GM21367 (cell line): ENCODE data around the gene SIL1.
"Not testable (repeated sequence)": the region's sequence is repeated elsewhere in the genome, so short reads cannot be mapped to it uniquely, and the experiment has no call there.

Experiments
- ATAC-seq: cut with Tn5 transposase; IDR thresholded peaks from one replicate; pipeline ENCODE4 v1.9.1; 2021; ENCODE audit not compliant: unreplicated experiment

SIL1 gene

DNA sequence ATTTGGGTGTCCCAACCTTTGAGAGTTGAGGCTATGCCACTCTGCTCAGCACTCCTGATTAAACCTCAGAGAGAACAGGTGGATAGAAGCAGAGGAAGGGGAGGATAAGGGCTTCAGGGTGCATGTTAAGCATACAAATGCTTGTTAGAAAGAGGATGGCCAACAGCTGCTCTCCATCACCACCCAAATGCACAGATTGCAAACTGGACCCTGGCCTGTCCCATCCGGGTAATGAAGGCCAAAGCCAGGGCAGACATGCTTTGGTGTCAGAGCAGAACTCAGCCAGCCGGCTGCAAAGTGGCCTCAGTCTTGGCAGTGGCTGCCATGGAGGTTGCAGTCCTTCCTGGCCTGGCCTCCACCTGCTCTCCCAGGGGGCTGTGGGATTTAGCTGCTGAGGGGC lies 84.3 kb downstream of the SIL1 start:
- ATAC-seq: no peak

DNA sequence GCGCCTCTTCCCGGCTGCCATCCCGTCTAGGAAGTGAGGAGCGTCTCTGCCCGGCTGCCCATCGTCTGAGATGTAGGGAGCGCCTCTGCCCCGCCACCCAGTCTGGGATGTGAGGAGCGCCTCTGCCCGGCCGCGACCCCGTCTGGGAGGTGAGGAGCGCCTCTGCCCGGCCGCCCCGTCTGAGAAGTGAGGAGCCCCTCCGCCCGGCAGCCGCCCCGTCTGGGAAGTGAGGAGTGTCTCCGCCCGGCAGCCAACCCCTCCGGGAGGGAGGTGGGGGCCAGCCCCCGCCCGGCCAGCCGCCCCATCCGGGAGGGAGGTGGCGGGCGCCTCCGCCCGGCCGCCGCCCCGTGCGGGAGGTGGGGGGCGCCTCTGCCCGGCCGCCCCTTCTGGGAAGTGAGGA lies 85.8 kb downstream of the SIL1 start:
- ATAC-seq: not testable (repeated sequence)

DNA sequence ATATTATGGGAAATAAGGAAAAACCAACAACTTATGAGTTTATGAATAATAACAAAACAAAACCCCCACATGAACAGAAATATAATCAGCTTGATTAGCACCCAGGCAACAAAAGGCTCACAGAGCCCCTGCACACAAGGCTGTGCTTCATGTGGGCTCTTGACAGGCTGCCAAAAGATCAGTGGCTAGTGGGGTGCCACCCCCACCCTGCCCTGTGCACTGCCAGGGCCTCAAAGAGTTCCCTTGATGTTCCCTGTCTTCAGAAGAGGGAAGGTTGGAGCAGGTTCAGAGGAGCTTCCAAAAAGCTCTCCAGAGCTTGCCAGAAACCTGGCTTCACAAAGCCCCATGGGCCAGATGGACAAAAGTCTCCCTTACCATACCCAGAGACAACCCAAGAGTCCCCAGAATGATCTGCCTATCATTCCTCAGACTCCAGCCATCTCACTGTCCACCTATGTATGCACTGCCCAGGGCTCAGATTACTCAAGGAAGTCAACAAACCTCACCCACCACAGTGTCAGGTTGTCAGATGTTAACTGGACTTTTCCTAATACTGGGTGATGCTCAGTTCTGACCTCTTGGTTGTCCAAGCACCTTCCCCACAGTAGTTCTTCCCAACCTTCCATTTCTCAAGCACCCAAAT lies 87.5 kb downstream of the SIL1 start:
- ATAC-seq: no peak

DNA sequence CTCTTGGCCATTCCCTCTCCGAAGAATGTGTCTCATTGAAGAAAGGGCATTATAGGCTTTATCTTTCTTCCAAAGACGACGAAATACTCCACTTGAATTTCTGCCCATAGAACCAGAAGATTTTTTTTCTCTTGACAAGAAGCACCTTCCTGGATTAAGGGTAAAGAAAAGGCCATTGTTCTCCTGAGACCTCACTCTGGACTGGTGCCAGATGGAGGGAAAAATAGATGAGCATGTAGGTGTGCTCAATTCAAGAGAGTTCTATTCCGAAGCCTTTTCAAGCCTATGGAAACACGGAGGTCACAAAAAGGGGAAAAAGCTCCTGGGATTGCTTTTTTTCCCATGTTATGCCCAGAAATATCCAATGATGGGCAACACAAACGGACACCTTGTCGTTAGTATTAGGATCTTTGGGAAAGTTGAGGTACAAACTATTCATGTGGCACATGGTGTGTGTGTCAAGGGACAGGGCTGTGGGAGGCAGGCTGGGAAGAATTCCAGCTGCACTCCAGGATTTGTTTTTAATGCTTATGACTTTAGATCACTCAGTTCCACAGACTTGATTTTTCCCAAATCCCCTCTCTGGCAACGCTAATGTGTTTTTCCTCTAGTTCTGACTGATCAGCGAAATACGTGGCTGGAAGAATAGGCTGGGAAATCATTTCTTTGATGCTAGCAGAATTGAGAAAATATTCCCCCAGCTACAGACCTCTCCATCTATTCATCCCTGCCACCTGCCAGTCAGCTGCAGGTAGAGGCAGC lies 89.9 kb downstream of the SIL1 start:
- ATAC-seq: no peak

DNA sequence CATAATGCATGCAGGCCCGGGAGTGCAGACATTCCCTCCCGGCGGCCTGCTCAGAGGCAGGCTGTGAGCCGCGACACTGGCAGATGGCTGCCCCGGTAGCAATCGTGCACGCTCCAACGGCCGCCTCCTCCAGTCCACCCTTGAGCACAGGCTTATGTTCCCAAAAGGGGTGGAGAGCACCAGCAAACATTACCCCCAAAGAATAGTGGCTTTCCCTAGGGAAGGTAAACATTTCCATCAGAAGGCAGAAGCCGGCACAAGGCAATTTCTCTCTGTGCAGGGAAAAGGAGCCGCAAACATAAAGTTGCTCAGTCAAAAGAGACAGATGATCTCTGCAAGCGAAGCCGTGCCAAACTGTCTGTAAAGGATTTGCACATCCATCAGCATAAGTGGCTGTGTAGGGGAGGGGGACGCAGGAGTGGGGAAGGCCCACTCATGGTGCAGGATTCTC lies 92.5 kb downstream of the SIL1 start:
- no peak for ATAC-seq

DNA sequence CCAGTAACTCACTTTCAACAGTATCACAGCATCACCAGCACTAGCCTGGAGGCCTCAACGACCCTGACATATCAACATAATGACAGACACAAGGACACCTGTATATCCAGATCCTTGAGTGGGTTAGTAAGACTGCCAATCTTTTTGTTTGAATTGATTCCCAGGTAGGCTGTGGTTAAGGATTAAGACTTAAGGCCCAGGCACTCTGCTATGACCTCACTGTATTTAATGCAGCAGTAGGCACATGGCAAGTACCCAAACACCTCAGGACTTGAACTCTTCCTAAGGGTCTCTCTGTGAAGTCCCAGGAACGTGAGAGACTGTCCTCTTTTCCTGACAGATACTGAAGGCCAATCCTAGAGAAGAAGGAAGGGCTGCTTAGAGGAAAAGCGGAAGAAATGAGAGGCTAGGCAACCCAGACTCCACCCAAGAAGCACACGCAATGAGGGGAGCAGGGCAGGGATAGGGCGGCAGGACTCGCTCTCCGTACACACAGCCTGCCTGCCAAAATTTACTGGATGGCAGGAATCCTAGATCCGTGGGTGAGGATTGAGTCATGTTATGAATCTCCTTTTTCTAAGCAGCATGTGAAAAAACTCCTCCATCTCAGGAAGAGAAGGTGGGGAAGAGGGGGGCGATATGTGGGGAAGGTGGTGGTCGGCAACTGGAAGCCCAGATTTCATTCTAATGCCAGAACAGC lies 93.4 kb downstream of the SIL1 start:
- no peak for ATAC-seq

DNA sequence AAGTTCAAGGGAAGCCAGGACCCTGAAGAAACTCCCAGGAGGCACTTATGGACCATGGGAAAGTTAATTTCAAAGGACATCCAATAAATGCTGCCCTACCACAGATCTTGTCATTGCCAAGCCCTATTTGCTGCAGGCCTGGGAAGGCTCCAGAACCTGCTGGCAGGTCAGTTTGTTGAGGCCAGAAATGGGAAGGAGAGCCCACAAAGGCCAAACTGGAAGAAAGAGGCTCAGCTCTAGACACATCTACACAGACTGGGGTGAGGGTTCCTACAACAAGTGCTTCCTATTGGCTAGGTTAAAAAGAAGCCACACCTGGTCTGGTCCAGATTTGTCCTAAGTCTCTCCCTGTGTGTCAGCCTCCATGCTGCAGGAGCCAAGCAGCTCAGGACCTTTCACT lies 94.4 kb downstream of the SIL1 start:
- no peak for ATAC-seq

DNA sequence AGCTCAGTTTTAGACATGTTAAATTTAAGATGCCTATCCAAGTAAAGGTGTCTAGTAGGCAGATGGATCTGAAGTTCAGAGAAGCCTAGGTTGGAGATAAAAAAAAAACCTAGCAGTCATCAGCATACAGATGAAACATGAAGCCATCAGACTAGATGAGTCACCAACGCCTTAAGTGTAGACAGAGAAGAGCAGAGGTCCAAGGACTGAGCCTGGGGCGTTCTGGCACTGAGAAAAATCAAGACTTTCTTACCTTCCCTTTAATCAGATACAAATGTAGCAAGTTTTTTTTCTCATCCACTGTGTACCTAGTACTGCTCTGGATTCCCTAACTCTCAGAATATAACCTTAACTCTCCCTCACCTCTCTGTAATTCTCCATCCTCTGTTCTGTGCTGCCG lies 97.3 kb downstream of the SIL1 start:
- no peak for ATAC-seq

DNA sequence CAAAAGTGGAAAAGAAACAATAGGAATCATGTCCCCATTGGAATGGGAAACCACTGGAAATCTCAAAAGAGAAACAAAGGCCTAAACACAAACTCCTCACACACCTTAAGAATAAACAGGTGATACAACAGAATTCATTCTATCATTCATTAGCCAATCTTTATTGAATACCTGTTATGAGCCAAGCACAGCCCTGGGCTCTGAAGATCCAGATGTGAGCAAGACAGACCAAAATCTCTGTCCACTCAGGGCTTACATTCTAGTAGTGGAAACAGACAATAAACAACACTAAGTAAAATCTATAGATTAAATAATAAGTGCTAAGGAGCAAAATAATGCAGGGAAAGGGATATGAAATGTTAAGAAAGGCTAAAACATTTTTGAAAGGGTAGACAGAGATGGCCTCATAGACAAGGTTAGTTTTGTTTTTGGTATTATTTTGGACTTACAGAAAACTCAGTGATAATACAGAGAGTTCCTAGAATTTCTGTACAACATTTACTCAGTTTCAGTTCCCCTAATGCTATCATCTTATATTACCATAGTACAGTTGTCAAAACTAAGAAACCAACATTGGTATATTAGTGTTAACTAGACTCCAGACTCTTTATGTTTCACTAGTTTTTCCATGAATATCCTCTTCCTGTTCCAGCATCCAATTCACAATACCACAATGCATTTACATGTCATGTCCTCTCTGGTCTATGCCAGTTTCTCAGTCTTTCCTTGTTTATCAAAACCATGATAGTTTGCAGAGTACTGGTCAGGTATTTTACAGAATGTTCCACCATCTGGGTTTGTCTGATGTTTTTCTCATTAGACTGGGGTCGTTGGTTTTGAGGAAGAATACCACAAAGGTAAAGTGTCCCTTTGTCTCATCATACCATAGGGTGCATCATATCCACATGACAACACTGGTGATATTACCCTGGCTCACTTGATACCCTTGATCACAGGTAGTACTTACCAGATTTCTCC lies 103.7 kb downstream of the SIL1 start:
- peak; percentile 91 for ATAC-seq

DNA sequence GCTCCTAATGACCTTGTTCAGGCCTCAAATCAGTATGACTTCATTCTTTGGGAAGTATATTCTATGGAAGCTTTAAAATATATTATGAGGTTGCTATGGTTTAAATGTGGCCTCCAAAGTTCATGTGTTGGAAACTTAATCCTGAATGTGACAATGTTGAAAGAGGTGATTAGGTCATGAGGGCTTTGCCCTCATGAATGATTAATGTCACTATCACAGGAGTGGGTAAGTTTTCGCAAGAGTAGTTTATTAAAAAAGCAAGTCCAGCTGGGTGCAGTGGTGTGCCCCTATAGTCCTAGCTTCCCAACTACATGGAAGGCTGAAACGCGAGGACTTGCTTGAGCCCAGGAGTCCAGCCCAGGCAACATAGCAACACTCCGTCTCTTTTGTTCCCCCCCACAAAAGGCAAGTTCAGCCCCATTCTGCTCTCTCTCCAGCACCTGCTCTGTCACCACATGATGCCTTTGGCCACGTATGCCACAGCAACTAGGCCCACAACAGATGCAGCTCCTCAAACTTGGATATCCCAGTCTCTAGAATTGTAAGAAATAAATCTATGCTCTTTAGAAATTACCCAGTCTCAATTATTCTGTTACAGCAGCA lies 105.3 kb downstream of the SIL1 start:
- no peak for ATAC-seq

DNA sequence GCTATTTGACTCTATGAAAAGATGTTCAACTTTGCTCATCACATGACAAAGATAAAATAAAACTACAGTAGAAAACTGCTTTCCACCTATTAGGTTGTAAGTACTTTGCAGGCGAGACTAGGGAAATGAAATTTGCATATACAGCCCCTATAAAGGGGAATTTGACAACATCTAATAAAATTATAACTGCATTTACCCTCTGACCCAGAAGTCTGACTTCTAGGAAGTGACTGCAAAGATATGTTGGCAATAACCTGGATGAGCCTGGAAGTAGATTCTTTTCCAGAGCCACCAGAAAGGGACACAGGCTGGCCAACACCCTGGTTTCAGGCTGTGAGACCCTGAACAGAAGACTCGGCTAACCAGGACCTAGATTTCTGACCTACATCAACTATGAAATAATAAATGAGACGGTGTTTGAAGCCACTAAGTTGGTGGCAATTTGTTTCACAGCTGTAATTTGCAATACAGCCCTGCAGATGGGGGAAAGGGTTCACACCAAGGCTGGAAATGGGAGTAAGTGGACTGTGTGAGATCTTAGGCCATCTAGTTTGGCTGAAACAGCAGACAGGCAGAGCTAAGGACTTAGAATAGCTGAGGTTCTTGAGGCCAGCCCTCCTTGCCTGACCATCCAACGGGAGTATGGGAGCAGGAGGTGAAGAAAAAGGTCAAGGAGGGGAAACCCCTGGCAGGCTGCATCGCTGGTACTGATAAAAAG lies 106.6 kb downstream of the SIL1 start:
- no peak for ATAC-seq

DNA sequence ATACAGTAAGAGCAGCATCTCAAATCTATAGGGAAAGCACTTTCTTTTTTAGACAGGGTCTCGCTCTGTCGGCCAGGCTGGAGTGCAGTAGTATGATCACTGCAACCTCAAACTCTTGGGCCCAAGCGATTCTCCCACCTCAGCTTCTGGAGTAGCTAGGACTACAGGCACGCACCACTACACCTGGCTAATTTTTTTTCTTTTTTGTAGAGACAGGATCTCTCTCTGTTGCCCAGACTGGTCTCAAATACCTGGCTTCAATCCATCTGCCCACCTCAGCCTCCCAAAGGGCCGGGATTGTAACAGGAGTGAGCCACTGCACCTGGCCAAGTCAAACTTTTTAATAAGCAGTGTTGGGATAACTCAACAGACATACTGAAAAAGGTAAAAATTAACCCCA lies 107.6 kb downstream of the SIL1 start:
- no peak for ATAC-seq

DNA sequence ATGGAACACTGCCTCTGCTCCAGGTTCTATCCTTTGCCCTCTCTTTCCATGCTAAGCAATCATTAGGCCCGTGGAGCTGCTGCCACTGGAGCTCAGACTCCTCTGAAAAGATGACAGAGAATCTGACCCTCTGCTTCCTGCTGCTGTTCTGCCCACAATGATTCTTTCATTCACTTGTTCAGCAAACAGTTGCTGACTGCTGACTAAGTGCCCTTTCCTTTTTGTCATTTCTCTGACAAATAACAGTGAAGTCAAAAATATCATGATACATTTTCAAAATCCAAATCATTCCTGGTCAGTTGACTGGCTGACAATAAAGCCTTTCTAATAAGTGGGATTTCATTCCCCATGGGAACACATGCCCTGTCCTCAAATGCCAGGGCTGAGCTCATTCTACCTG lies 110.1 kb downstream of the SIL1 start:
- no peak for ATAC-seq

DNA sequence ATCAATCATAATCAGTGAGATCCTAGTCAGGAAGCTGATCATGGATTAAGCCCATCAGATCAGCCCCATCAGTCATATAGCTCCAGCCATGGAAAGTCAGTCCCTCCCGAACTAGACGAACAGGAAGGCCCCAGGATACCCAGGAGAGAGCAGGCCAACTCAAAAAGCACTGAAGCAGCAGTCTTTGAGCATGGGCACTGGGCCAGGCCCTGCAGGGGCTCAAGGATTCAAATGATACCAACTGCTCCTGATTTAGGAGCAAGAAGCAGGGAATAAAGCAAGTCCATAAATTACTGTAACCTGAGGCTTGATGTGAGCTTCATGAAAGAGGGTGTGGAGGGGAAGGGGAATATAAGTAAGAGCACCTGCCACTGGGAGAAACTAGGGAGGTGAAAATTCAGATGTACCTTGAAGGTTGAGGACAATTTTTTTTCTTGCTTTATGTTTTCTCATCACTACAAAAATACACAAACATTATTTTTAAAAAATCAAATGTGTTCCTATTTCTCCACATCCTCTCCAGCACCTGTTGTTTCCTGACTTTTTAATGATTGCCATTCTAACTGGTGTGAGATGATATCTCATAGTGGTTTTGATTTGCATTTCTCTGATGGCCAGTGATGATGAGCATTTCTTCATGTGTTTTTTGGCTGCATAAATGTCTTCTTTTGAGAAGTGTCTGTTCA lies 115.2 kb downstream of the SIL1 start:
- ATAC-seq: no peak

DNA sequence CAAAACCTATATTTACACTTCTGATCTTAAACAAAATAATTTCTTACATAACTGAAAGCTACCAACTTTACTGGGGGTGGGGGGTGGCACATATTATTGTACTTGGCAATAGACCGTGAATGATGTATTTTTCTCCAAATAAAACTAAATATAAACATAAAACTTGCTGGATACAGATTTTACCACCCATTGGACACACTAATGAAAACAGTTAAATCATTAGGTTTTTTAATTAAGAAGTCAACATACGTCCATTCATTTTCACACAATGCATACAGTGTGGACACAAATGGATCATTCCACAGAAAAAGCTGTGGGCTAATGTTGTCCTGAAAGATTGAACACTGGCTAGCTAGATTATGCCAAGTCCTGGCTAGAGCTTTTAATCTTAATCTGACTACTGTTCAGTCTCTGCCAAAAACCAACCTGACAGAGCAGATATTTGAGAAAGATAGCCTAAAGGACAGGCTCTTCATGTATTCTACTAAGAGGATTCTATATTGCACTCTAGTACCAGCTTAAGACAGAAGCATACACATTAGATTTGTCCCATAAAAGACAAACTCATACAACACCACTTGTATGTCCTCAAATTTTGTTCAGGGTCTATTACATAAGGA lies 118.1 kb downstream of the SIL1 start:
- ATAC-seq: no peak

DNA sequence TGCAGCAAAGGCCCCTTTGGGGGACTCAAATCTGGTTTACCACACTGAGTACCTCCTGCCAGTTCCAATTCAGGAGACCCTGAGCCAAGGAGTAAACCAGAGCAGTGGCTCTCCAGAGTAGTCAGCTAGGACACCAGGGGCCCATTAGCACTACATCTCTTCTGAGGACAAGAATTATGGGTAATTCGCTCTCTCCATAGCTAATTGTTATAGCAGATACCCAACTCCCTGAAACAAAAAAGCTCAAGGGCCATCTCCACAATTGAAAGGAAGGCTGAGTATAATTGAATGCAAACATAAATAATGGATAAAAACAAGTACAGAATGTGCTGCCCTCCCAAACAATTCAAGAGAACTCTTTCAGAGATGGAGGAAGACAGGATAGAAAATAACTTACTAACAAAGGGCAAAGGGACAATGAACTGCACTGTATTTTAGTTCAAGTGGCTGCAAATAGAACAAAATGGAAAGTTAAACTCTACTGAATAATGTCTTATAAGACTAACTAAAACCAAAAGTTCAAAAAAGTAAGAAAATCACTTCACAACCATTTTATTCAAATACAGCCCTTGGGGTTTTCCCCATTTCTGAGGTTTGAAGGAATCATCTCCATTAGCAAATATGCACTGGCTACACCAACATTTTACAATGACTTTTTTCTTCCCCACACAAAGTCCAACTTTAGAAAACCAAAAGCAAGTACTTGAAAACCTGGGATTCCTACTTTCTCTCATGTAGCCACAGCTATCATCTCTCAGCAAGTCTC lies 118.8 kb downstream of the SIL1 start:
- no peak for ATAC-seq

DNA sequence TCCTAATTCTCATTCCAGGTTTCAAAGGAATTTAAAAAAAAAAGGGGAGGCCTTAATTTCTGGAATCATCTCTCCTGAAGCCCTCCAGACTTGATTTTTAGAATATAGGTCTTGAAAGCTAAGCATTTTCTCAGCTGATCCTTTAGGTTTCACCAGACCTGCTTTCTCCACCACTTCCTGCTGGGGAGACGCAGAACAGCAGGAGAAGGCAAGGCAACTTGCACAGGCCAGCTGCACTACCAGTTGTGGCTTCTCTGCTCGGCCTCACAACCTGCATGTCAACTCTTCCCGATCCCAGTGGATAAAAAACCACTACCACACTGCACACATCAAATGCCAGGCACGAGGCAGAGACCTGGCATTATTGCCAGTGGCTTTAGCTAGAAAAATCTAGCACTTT lies 119.8 kb downstream of the SIL1 start:
- ATAC-seq: no peak

DNA sequence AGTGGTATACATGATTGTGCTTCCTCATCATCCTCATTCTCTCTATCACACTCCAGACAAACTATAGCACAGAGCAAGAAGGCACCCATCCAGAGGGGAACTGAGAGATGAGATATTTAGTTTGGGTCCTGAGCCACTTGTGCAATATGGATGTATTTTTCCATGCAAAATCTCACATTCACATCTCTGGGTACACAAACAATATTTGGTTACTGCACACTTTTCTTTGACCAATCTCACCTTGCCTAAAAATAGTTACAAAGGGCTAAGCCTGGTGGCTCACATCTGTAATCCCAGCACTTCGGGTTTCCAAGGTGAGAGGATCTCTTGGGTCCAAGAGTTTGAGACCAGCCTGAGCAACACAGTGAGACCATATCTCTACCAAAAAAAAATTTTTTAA lies 120.3 kb downstream of the SIL1 start:
- no peak for ATAC-seq
